Islet of Langerhans (tissue), 1 donor: Measurements from ENCODE around the gene HOXD9.

Experiments
- FAIRE-seq: peaks from one replicate; lab custom pipeline; 2011; peaks lifted over from hg19 to GRCh38; lab: Jason Lieb, UNC

The HOXD9 gene

DNA sequence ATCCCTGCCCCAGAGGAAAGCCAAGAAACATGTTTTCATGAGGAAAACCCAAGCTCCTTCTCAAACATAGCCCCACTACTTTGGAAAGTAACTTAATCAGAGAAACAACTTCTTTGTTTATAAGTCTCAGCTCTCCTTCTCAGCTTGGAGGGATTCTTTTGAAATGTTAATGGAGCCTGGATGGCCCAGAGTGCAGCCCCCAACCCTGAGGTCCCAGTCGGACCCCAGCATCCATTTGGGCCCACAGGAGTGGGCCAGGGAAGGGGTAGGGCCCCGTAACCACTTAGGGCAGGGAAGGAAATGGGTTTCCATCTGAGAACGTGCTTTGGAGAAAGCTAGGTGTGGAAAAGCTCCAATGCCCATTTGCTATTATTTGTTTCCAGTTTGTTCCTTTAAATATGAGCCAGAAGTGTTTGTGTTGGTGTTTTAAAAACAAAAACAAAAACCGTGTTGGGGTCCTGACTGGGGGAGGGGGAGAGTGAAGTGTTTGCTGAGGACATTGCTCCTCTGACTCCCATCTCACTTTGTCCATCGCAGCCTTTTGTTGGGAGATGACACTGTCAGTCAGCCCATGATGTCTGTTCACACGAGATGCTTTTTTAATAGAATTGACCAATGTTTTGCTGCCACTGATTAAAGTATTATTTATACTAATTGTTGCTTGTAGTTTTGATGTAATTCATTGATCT lies 33.0 kb downstream of the HOXD9 start:
- no peak for FAIRE-seq

DNA sequence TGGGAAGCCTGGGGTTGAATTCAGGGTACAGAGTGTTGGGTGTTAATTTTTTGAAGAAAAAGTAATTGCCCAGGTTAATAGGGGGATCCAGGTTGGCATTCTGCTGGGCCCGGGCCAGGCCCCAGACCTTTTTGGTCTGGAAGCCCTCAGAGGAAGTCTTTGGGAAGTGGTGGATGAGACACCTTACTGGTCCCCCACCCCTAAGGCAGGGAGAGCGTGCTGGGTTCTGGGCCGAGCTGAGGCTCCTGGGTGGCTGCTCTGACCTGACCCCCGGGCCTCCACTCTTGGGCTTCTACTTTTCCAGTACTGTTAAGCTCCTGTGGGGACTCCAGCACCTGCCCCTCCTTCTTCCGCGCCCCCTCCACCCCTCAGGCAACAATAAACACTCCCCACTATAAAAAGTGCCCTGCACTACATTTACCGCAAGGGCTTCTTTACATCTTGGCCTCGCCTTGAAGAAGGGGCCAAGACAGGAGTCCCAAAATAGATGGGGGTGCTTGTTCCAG lies 33.8 kb downstream of the HOXD9 start:
- FAIRE-seq, result no peak

DNA sequence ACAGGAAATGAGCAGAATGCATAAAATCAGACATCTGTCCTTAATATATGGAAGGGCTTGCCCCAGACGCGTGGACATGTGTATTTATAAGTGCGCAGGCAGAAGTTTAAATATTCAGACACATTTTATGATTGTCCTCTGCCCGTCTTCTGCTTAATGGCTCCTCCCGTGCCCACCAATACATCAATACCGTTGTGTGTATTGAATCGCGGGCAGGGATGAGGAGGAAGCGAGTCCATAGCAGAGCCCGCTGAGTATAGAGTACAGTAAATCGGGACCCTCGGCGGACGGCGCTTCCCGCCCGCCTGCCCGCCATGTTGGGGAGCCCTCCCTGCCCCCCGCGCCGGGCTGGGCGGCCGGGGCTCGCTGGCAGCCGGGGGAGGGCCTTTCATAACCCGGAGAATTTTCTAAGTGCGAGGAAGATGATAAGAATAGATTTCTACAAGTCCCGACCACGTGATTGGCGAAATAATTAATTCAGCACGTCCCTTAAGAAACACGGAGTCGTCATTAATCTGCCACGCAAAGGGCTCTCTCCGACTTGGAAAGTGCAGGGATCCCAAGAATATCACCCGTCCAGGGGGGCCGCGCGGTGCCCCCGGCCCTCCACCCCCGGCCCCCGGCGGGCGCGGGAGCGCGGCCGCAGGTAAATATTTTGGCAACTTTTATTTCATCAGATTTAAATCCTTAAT lies 34.4 kb downstream of the HOXD9 start, which contains the start of gene HOXD3:
Gene HOXD3 (plus strand): TSS at position 501 of the 692 bp plus-strand sequence. CDS start 11,808 bp downstream, outside the sequence.
- no peak for FAIRE-seq

DNA sequence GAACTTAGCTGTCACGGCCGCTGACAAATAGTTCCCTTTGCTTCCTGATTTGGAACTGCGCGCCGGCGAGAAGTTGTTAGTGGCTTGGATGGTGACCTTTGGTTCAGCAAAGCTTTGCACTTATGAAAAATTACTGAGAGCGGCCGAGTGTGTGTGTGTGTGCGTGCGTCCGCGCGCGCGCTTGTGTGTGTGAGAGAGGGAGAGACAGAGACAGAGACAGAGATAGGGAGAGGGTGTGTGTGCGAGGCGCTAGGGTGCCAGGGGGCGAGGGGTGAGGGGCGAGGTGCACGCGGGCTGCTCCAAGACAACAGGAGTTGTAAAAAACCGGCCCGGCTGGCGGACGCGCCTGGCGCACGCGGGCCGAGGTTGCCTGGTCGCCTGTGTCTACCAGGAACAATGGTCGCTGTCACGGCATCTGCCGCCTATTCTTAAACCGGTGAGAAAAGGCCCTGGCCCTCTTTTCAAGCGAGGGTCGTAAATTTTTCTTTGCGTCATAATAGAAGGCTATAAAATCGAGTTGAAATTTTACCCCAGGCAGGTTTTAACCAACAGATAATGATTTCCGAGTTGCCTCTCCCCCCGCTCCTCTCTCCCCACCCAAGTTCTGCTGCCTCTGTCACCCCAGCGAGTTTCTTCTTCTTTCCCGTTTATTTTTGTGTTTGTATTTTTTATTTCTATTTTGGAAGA lies 35.1 kb downstream of the HOXD9 start:
- FAIRE-seq, result no peak

DNA sequence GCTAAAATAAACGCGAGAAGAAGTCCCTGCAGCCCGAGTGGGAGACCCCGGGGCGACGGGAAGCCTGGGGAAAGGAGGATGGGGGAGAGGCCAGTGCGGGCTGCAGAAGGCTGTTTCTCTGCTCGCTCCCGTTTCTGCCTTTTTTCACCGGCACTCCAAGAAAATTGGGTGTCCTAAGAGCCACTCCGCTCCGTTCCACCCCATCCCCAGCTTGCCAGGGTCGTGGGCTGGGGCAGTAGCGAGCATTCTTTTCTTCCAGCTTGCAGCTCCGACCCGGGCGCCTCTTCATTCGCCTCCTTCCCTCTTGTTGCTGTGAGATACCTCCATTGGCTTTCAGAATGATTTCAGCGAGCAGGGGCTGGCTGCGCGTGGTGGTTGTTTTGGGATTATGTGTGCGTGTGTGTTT lies 35.7 kb downstream of the HOXD9 start:
- no peak for FAIRE-seq

DNA sequence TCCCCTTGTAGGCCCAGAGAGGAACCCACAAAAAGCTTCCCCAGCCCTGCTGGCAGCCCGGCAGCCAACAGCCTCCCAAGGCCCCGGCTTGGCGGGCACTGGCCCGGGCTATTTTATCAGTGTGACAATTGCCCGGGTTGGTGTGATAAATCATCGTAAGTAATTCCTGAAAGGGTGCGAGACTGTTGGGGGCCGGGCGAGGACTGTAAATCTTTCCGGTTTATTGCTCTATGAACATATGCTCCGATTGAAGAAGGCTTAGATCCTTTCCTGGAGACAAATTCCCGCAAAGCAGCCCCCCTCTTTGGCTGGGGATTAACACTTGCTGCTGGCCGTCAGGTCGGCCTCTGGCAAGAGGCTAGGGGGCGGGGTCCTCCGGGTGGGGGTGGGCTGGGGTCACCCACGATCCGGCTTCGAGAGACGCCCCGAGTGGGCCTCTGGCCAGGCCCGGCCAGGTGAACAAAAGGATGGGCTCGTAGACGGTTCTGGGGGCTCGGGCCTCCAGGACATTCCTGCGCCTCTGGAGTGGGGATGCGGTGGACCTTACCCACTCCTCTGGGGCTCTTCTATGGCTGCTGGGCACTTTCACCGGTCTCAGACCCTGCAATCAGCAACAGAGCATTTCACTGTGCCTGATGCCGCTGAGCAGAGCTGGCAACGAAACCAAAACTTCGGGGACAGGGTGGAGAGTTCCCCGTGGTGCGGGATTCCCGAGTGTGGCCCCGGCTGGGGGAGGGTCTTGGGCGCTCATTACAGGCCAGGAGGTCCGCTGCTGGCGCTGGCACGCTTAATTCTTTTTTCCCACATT lies 36.5 kb downstream of the HOXD9 start:
- FAIRE-seq, result no peak

DNA sequence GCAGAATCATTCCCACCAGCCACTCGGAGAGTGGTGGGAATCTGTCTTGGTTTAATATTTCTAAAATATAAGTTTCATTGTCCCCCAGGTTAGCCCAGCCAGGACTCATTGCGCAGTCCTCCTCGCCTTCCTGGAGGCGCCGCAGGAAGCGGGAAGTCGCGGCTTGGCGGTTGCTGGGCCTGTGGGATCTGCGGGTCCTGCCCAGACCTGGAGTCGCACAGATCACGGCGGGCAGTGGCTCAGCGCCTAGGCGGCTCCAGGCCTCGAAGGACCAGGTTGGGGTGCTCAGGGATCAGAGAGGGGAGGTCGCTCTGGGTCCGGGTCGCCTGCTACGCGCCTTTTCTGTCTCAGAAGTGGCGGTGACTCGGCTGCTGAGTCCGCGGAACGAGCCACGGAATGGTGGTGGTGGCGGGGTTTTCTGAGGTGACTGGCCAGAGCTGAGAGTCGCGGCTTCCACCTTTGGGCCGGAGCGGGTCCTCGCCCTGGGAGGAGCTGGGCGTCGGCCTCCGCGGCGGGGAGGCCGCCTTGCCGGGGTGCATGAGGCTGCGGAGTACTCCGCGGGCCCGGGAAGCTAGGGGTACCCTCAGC lies 37.2 kb downstream of the HOXD9 start:
- no peak for FAIRE-seq

DNA sequence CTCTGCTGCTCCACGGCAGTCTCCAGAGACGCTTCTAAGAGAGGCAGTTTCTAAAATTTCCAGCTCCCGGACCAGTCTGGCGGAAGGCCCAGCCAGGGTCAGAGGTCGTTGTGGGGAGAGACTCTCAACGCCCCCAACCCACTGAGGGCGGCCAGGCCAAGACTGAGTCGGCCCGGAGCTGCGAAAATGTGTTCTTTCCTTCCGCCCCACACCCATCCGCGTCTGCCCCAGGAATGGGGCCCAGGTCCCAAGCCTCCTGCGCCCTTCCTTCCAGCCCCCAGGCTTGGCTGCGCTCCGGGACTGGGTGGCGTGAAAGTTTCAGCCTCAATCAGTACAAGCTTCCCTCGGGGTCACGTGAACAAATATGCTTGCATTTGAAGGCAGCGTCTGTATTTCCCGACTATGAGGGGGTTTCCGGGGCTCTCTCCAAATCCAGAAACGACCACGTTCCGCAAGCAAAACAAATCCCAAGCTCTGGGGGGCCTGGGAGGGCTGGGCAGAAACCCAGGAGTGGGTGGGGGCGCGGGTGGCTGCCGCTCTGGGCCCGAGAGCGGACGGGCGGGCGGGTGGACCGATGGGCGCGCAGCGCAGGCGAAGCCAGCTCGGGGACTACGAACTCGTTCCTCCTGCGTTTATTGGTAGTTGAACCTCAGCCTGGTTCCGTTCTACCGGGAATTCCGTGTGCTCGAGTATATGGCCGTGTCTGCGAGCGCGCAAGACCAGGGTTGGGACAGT lies 37.9 kb downstream of the HOXD9 start:
- no peak for FAIRE-seq

DNA sequence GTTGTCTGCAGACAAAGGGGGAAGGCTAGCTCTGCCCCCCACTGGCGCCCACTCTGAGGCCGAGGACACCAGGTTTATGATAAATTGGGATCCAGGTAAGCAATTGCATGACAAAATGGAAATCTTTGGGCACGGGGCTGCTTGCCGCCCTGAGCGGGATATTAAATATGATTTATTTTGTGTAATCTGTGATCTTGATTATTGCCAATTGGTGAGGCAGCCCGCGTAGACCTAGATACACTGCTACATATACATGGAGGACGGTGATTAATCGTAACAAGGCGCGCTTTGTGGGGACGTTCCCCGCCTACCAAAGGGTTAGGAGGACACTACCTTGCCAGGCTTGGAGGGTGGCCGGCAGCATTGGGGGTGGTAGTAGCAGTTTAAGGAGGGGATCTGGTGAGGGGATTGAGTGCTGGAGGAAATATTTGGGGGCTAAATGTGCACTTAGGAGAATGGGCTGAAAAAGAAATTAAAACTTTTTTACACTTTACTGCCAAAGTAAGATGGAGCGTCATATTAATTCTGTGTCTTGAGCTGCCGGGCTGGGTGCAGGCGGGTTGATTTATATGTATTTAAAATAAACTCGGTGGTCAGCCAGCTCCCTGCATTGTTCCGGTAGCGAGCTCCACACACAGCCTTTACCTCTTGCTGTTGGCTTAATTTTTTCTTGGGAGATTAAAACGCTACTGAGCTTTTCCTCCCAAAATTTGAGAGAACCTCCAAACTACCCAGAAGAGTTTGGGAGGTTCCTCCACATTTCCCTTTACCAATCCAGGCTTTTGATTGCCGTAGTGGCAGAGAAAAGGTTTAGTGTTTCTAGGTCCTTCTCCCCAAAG lies 38.7 kb downstream of the HOXD9 start:
- no peak for FAIRE-seq

DNA sequence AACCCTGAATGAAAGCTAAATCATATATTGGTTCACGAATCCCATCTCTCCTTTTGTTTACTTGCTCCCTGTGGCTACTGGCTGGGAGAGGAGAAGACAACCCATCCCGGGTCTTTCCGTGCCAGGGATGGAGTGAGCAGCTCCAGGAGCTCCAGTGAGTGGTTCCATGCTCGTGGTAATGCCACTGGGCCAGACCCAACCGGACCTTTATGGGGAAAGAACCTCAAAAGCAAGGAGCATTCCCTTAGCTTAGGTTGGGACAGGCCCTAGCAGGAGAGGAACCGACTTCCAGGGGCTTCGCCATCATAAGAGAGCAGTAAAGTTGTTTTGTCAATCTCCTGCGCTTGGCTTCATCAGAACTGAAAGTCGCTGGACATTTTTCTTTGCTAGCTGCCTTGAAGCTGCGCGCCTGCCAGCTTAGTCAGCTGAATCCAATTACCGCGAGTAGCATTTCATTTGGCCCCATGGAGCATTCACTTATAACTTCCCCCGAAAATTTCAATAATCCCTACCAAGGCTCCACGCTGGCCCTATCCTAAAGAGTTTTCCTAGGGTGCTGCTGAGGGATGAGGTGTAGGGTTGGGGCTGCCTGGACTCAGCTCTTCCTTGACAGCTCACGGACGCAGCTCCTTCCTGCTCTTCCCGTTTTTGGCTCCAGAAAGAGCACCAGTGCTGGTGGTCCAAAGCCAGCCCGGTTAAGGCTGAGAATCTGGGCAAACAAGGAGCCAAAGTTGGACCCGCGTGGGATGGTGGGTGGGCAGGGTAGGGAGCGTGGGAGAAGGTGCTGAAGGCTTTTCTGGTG lies 39.5 kb downstream of the HOXD9 start:
- no peak for FAIRE-seq

DNA sequence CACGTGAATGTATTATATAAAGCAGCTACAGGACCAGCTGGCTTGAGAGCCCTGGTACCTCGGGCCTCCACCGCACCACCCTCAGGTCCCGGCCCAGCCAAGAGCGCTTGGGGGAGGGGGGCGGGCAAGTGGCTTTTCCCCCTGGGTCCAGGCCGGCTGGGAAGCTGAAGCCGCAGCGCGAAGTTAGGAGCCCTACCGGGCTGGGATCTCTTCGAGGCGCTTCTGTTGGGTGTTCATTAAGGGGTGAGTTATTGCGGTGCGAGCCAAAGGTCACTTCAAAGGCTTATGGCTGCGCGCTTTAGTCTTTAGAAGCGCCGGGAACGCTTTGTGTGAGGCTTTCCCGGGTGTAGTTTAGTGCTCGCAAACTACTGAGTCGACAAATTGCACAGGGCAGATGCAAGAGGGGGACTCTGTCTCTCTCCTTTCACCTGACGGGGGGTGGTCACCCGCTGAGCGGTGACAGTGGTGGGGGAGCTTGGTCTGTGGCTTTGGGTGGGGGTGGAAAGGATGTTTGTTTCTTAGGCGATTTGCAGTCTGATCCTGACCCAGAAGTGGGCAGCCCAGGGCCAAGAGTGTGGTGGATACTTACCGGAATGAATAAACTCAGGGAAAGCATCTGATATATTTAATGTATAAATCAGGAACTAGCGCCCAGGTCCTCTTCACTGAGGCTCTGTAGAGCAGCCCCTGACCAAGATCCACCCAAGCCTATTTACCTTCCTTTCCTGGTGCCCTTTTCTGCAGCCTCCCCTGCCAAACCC lies 40.6 kb downstream of the HOXD9 start:
- no peak for FAIRE-seq

DNA sequence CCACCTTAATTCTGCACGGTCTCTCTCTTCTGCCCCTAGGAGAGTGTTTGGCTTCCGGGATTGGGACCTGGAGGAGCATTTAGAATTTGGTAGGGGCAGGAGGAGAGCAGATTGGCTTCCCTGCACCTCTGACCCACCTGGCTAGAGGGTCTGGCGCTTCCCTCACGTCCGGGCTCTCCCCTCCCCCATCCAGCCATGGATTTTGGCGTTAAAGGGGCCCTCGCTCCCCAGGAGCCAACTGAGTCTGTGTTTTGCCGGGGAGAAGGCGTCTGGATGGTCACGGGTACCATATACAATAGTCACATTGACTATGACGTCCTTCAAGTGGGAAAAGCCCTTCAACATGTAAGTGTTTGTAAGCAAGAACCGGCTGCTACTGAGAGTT lies 41.1 kb downstream of the HOXD9 start:
- FAIRE-seq, result no peak

DNA sequence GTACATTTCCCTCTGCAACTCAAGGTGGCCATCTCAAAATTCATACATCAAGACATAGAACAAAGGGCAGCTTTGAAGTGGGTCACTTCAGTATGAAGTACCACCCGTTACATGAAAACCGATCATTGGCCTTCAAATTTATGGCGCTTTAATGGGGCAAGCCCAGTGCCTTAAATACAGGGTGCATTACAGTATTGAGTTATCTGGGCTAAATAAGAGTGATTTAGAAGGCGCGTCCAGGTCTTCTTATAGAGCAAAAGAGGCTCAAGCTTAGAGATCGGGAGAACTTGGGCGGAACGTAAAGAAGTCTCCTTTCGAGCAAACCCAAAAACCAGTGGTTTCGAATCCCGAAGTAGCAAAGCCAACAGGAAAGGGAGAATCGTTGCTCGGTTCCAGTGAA lies 41.7 kb downstream of the HOXD9 start:
- FAIRE-seq, result no peak

DNA sequence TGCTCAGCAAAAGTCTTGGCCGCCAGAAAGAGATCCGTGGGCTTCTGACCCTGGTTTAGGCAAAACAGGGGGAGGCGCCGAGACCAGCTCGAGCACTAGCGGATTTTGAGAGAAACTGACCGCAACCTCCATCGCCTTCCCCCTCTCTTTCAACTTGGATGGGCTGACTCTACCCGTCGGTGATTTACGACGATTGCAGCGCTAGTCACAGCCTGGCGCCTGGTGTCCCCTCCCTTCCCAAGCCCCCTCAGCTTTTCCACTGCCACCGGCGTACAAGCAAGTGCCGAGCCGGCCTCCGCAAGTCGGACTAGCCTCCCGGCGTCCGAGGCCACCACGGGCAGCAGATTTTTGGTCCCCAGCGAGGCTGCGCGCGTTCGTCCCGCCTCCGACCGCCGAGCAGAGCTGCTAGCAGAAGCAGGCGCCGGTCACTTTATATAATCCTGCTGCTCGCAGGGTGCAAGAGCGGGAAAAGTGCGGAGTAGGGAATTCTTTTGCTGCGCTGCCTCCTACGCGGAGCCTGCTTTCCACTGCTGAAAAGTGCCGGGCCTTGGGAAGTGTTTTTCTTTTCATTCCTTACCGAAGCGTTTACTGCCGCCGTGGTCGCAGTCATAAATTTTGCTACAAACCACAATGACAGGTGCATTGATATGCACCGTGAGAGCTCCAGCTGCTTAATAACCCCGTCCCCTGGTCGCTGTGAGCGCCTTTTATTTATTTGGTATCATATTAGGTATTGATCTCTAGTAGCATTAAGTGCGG lies 42.3 kb downstream of the HOXD9 start:
- no peak for FAIRE-seq

DNA sequence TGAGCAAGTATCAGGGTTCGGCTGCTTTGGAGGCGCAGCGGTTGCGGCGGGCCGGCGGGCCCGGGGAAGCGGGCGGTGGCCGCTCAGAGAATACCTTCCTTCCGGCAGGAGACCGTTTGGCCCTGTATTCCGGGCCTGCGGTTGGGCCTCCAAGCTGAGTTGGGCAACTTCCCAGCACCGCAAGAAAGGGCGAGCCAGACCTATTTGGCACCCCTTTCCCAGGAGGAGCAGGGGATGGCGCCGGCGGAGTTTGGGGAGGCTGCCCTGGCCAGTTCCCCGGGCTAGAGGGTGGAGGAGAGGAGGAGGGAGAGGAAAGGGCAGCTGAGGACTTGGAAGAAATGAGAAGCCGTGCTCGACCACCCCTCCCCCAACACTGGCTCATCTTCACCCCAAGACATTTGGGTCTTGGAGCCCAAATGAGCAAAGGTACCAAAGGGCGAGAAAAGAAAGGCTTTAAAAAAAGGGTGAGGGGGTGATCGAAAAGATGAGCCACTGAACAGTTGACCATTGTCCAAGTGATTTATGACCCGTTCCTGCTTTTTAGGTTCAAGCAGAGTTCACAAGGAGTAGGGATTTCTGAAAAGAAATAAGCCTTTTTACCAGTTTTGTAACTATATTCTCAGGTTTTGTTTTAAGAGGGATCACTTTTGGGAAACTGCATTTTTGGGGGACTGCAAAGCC lies 43.0 kb downstream of the HOXD9 start:
- no peak for FAIRE-seq

DNA sequence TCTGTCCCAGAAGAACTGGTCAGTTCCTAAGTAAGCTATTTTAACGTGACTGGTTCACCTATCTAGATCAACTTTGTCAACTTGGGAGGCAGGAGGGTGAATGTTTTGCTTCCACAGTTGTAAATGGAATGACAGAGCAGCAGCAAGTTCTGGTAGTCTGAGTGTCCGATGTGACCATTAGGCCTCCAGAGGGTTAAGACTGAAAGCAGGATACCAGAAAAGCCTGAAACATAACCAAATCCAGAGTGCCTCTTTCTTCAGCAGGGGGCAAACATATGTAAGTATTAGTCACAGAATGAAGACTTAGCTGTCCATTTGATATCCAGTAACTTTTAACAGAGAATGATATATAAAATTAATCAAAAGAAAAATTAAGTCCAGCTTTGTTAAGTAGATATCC lies 43.8 kb downstream of the HOXD9 start:
- no peak for FAIRE-seq

DNA sequence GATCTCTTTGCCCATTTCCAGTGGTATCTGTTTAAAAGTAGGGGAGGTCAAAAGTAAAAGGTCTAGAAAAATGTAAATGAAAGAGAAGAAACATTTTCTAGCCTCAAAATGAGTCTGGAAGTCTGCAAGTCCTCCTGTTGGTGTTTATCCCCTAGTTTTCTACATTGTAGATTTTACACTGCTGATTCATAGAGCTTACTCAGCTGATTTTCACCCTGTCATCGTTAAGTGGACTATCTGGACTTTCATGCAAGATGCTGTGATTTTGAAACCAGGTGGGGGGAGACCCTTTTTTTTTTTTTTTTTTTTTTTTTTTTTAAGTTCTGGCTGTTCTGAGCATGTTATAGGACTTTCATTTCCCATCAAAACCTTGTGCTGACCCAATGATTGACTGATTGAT lies 44.9 kb downstream of the HOXD9 start:
- FAIRE-seq, result no peak
